ENCODE data around the gene URI1.
A peak's percentile ranks its signal among the peaks of the same experiment; 100 is the strongest.
"Not testable (repeated sequence)": the region's sequence is repeated elsewhere in the genome, so short reads cannot be mapped to it uniquely, and the experiment has no call there.

URI1 gene

DNA sequence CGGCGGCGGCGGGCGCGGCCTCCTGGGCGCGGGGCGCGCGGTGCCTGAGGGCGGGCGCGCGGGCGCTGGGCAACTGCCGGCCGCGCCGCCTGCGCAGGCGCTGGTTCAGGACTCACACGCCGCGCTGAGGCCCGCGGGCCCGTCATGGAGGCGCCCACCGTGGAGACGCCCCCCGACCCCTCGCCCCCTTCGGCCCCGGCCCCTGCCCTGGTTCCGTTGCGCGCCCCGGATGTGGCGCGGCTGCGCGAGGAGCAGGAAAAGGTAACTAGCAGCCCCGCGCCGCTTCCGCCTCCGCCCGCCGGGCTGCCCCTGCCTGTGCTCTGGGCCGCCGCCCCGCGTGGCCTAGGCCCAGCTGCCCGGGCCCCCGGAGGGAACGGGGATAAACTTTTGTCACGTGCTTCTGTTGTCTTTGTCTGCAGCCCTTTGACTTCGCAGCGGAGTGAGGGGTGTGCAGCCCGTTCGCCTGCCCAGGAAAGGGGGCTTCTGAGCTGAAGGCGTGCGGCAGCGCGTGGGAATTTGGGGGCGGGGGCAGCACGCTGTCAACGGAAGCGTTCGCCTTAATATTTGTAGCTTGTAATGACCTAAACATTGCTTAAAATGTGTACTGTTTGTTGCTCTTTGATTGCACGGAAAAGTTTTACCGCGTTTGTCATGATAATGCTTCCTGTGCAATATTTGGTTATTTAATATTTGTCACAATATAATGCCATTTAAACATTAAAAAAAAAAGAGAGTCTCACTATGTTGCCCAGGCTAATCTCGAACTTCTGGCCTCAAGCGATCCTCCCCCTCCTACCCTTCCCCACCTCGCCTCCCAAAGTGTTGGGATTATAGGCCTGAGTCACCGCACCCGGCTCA is 594 bp downstream of the URI1 start:
- peak; percentile 69 for DNase-seq (ENCODE audit: low read depth)

DNA sequence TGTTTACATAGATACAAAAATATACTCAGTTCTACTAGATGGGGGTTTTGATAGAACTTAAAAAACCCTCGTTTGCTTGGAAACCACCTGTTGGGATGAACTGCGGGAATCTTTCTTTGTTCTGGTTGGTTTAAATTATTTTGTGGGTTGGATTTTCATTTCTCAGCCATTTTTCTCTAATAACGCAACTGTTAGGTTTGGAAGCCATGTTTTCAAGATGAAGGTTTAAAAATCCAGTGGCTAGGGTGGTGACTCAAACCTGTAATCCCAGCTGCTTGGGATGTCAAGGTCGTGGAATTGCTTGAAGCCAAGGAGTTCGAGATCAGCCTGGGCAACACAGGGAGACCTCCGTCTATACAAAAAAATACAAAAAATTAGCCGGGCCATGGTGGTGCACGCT is 1.6 kb downstream of the URI1 start:
- DNase-seq (ENCODE audit: low read depth), result no peak

DNA sequence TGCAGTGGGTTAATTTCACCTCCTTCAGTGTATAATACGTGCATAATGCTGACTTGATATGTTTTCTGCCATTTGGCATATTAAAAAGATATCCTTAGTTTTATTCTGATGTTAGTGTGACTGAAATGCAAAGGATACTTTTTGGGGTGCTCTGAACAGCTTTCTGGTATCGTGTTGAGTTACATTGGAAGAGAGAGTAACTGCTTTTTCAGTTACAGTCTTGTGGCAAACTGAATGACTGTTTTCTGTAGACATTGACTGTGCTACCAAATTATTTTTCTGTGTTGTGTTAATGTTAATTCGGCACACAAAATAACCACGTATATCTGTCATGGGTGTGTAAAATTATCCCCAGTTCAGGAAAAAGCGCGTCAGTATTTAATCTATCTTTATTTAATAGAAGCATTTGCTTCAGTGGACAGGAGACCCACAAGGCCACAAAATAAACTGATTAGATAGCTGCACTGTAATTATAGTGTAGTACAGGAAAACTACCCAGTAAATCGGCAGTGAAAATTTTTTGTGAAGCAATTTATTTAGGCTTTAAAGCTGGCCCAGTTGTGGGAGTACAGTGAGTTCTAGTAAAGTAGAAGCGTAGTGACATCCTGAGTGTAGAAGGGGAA is 2.5 kb downstream of the URI1 start:
- no peak for DNase-seq (ENCODE audit: low read depth)

DNA sequence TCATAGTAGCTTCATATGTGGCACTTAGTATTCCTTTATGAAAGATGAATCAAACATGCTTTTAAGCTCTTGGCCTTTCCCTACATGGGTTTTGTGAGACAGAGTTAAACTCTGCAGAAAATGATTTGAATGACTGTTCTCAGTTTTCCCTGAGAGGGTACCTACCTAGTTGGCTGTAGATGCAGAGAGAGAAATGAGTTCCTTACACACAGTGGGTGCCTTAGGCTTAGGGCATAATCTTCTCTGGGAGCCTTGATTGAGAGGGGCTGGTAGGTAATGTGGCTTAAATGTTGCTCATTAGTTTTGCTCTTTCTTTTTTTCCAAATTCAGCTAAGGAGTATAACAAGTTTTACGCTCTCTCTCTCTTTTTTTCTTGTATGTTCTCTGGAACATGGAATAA is 3.0 kb downstream of the URI1 start:
- no peak for DNase-seq (ENCODE audit: low read depth)

DNA sequence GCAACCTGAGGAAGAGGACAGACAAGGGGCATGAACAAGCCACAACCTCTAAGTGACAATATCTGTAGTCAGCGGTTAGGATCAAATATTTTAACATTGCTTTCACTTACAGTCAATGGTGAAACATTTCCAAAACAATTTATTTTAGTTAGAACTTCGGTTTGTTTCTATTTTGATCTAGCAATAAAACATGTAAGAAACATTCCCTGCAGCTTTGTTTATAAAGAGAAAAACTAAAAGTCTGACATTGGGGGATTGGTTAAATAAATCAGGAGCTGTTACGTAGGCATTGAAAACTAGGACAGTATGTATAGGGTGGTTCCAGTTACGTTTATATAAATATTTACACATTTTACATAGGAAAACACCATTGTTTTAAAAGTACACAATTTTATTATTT is 3.4 kb downstream of the URI1 start:
- DNase-seq (ENCODE audit: low read depth), result no peak

DNA sequence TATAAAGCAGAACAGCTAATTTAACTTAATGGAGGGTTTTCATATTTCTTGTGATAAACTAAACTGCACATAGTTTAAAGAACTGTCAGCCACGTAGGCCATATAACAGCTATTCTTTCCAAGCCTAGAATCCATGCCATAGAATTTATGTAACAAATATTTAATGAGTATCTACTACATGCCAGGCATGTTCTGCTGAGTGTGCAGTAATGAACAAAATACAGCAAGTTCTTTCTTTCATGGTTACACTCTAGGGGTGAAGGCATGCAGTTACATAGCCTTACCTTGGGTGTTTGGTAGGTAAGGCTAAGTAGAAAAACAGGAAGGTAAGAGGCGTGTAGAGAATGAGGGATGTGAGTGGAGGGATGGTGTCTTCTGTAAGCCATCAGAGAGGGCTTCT is 4.6 kb downstream of the URI1 start:
- DNase-seq (ENCODE audit: low read depth), result no peak

DNA sequence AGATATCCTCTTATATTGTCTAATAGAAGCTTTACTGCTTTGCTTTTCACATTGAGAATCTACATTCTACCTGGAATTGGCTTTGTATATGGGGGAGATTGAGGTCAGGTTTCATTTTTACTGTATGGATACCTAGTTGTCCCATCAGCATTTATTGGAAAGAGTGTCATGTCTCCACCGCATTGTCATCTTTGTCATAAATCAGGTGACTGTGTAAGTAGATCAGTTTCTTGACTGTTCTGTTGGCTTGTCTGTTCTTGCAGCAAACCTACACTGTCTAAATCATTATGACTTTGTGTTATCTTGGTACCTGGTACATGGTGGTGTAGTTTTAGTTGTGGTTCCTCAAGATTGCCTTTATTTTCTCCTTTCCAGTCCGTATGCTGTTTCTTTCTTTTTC is 5.8 kb downstream of the URI1 start:
- no peak for DNase-seq (ENCODE audit: low read depth)

DNA sequence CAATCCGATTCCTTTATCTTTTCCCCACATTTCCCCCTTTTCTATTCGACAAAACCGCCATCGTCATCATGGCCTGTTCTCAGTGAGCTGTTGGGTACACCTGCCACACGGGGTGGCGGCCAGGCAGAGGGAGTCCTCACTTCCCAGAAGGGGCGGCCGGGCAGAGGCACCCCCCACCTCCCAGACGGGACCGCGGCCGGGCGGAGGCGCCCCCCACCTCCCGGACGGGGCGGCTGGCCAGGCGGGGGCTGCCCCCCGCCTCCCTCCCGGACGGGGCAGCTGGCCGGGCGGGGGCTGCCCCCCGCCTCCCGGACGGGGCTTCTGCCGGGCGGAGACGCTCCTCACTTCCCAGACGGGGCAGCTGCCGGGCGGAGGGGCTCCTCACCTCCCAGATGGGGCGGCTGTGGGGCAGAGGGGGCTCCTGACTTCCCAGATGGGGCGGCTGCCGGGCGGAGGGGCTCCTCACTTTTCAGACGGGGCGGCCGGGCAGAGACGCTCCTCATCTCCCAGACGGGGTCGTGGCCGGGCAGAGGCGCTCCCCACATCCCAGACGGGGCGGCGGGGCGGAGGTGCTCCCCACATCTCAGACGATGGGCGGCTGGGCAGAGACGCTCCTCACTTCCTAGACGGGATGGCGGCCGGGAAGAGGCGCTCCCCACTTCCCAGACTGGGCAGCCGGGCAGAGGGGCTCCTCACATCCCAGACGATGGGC is 6.9 kb downstream of the URI1 start:
- not testable (repeated sequence) for DNase-seq (ENCODE audit: low read depth)

DNA sequence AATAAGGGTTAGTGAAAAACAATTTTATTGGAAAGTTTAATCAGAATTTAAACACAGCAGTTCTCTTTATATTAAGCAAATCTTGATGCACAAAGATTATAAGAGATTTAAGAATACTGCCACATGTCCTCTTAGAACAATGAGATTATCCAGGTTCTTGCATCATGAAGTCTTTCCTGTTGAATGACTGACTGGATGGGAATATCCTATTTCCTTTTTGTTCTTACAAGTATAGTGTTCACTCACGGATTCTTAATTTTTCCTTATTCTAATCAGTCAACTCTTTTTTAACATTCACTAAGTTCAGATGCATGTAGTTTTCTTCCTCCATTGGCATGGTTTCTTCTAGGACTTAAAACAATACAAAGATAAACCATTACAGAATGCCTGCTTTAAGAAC is 10.1 kb downstream of the URI1 start:
- DNase-seq (ENCODE audit: low read depth), result no peak

DNA sequence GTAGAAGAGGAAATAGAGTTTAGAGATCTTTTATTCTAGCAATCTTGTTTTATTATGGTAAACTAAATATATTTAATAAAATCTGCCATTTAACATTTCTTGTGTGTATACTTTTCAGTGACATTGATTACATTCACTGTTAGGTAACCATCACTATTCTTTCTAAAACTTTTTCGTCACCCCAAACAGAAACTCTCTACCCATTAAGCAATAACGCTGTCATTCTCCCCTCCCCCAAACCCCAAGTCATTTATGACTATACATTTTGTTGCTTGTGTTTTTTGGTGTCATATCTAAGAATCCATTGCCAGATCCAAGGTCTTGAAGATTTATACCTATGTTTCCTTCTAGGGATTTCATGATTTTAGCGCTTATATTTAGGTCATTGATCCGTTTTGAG is 10.6 kb downstream of the URI1 start:
- no peak for DNase-seq (ENCODE audit: low read depth)

DNA sequence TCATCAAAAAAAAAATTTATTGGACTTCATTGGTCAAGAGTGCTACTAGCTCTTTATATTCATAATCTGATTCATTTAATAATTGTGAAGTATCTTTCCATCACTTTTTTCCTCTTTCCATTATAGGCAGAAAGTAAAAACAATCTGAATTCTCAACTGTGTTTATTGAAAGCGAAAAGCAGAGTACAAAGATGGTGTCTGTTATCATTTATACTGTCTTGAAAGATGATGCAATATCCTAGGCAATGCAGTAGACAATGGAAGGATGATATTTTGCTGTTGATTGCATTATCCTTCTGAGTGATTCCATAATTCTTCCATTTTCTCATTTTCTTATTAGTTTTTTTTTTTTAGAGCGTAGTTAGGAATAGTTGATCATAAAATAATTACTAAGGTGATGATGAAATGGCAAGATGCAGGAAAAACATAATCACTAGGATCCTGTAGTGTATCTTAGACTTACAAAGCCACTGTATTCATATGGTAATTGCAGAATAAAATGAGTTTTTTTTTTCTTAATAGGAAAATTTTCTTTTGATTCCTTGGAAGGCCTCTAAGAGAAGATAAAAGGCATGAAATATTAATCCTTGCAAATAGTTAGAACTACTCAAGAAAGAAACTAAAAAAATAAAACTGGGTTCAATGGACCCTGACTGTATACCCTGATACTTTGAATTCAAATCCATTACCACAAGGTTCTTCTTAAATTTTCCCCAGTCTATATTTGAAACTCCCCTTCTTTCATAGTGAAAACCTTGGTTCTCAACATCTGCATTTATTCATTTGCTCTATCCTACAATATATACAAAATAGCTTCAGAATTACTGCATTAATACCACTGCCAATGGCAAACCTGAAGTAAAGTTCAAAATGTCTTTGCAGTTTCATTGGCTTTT is 11.6 kb downstream of the URI1 start:
- no peak for DNase-seq (ENCODE audit: low read depth)

DNA sequence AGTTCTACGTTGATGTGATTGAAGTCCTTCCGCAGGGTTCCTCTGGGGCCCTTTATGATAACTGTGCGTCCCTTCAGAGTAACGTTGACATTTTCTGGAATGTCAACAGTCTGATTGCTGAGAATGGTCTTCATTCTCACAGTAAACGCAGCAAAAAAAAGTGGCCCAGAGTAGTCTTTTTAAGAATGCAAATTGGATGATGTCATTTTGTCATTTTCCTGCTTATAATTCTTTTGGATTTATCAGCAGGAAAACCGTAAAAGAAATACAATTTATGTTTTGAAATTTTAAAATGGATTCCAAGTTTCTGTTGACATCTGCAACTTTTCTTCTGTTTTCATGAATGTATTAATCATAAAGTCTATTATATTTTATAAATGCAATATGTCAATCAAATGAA is 14.8 kb downstream of the URI1 start:
- no peak for DNase-seq (ENCODE audit: low read depth)

DNA sequence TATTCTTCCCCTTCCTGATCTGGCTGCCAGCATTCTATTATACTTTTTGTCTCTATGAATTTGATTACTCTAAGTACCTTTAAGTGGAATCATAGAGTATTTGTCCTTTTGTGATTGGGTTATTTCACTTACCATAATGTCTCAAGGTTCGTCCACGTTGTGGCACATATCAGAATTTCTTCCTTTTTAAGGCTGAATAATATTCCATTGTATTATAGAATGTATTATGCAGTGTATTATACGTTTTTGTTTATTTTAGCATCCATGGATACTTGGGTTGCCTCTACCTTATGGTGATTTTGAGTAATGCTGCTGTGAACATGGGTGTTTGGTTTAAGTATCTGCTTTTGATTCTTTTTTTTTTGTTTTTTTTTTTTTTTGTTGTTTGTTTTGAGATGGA is 19.3 kb downstream of the URI1 start:
- DNase-seq (ENCODE audit: low read depth), result no peak

DNA sequence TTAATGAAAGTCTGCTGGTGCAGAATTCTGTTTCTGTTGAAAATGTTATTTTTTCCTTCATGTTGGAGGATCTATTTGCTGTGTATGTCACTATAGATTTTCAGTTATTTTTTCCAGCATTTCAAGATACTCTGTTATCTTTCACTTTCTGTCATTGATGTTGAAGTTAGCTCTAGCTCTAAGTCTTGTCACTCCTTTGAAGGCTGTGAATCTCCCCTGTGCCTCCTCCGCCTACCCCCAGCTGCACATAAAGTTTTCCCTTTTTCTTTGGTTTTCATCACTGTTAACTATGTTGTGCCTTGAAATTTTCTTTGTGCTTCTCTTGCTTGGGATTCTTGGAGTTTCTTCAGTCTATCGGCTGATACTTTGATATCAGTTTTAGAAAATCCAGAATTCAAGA is 20.8 kb downstream of the URI1 start:
- no peak for DNase-seq (ENCODE audit: low read depth)

DNA sequence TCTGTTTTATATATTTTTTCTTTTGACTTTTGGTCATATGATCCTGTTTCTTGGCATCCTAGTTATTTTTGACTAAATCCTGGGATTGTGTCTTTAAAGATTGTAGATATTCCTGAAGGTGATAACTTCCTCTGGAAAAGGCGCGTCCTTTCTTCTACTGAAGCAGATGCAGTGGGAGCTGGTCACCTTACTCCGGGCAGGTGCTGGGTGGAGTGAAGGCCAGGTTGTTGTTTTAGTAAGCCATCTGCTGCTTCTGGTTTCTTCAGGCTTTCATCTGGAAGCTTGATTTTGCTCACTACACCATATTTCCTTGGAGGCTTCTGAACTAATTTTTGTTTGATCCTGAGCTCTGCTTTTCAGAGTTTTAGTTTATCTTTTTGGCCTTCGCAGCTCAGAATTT is 21.5 kb downstream of the URI1 start:
- no peak for DNase-seq (ENCODE audit: low read depth)

DNA sequence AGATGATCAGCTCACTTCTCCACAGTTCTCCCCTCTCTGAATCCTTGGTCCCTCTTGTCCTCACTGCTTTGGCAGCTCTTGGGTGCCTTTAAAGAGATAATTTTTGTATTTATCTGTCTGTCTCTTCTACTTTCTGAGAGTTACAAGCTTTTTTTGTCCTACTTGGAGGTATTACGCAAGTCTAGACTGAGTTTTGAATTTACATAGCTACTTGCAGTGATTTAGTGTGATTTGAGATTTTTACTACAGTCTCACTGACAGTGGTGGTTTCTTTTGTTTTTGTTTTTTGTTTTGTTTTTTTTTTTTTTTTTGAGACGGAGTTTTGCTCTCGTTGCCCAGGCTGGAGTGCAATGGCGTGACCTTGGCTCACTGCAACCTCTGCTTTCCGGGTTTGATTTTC is 22.1 kb downstream of the URI1 start:
- DNase-seq (ENCODE audit: low read depth), result no peak

DNA sequence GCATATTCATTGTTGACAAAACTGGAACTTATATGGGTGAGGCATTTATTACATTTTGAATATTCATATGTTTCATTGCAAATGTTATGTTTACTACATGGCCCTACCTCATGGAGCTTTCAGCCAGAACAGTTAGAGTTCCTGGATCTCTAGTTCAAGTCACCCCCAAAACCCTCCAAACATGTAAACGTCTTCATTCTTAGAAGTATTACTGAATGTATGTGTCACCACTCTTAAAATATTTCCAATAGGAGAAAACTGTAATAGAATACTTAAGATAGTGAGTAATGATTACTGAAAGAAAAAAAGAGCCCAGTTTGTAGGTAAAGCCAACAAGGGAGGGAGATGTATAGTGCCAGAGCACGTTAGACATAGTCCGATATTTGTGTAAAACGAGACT is 23.5 kb downstream of the URI1 start:
- no peak for DNase-seq (ENCODE audit: low read depth)

DNA sequence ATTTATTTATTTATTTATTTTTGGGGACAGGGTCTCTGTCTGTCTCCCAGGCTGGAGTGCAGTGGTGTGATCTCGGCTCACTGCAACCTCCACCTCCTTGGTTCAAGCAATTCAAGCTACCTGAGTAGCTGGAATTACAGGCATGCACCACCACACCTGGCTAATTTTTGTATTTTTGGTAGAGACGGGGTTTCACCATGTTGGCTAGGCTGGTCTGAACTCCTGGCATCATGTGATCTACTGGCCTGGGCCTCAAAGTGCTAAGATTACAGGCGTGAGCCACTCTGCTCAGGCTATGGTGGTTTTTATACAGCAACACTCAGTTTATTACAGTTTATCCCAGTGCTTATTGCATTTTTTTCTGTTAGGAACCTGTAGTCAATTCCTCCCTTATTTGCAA is 24.1 kb downstream of the URI1 start:
- DNase-seq (ENCODE audit: low read depth), result not testable (repeated sequence)

DNA sequence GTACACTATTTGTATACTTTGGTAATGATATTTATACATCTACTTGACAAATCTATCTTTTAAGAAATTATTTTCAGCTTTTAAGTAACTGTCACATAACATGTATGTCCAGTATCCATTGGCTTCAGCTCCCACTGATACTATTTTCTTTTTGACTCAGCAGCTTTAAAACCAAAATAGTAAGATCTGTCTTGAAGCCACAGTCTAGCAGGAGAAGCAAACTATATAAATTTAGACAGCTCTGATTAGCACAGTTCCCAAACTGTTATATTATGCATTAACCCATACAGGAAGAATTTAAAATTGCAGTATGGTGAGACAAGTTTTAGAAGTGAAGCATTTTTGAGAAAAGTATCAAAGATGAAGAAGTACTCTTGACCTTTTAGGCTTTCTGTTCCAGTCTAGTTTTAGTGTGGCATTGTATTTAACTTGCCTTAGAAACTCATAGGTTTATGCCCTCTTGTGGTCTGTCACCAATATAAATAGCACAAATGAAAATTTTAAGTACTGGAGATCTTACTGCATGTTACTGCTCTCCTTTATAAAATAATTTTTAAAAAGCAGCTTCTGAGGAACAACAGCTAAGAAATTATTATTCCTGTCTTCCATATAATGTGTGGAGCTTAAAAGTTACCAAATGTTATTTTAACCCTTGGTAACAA is 24.7 kb downstream of the URI1 start:
- DNase-seq (ENCODE audit: low read depth), result no peak

DNA sequence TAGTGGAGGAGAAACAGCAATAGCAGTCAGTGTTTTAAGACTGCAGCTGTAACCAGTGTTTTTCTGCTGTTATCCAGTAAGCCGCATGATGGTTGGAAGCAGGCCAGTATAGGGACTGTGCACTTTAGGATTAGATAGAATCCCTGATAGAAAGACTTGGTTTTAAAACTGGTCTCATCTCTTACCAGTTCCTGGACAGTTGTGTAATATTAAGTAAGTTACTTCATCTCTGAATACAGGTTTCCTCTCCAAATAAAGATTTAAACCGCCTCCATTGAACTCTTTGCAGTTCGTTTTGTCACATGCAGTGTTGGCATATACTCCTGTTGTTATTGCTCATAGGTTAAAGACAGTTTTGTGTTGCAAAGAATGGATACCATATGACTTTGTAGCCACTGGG is 25.6 kb downstream of the URI1 start:
- DNase-seq (ENCODE audit: low read depth), result no peak

DNA sequence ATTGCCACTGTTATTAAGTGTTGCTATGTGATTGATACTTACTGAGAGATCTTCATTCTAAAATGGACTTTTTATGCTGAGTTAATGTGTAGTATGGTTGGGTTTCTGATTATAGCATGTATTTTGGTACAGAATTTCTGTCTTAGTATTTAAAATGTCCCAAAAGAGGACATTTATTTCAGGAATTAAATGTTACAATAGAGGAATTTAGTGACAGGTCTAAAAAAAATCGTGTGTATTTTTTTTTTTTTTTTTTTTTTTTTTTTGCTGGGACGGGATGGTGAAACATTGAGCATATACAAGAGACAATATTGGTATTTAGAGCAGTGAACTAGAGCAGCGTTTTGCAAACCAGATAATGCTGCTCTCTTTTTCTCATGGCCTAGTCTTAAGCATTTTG is 27.9 kb downstream of the URI1 start:
- DNase-seq (ENCODE audit: low read depth), result no peak

DNA sequence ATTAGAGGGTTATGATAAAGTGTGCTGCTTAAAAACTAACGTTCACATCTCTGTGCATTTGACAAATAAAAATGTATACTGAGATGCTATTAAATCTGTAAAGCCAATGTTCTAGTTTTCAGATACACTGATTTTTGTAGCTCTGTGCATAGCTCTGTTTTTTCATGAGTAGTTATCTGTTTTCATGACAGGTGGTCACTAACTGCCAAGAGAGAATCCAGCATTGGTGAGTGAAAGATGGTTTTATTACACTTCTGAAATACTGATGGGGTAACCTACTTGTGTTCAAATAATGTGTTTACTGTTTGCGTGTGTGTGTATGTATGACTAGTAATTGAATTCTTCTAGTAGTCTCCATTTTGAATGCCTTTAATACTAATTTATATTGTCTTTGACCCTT is 29.0 kb downstream of the URI1 start:
- no peak for DNase-seq (ENCODE audit: low read depth)

Measured in activated T-helper 1 cell treated with Interleukin-2 at 50 U/mL for 16 hours (primary cell).